Measurements from ENCODE around the gene RREB1. TPM values are rescaled to one million over a fixed set of nuclear protein-coding genes. Genes with fewer than 3 reads are reported as not detected.

The RREB1 gene
- total RNA-seq, 1 experiment from 2014 or later = 53.5 TPM

DNA sequence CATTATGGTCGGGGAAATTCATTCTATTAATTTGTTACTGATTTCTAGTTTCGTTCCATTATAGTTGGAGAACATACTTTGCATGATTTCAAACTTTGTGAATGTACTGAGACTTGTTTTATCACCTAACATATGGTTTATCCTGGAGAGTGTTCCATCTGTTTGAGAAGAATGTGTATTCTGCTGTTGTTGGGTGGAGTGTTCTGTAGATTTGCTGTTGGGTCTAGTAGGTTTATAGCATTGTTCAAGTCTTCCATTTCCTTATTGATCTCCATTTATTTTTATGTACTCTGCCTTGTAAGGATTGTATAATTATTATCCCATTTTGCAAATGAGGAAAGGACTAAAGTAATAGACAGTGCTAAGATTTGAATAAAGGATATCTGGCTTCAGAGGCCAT, 85.4 kb downstream of the RREB1 start:
- Mint-ChIP-seq H3K36me3 (ENCODE audit: insufficient read depth, unreplicated experiment) (peaks cover 81% of the 10 kb centered on the region), H3K27ac (ENCODE audit: low read depth, unreplicated experiment) (no peak overlapping the region), H3K27me3 (ENCODE audit: insufficient read depth, unreplicated experiment) (no peaks in the 10 kb centered on the region), H3K9me3 (ENCODE audit: unreplicated experiment) (no peaks in the 10 kb centered on the region), H3K4me3 (ENCODE audit: unreplicated experiment) (no peak overlapping the region), H3K4me1 (ENCODE audit: insufficient read depth, unreplicated experiment) (no peaks in the 10 kb centered on the region)
- TF ChIP-seq, protein P1, sequence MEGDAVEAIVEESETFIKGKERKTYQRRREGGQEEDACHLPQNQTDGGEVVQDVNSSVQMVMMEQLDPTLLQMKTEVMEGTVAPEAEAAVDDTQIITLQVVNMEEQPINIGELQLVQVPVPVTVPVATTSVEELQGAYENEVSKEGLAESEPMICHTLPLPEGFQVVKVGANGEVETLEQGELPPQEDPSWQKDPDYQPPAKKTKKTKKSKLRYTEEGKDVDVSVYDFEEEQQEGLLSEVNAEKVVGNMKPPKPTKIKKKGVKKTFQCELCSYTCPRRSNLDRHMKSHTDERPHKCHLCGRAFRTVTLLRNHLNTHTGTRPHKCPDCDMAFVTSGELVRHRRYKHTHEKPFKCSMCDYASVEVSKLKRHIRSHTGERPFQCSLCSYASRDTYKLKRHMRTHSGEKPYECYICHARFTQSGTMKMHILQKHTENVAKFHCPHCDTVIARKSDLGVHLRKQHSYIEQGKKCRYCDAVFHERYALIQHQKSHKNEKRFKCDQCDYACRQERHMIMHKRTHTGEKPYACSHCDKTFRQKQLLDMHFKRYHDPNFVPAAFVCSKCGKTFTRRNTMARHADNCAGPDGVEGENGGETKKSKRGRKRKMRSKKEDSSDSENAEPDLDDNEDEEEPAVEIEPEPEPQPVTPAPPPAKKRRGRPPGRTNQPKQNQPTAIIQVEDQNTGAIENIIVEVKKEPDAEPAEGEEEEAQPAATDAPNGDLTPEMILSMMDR (IDR thresholded peaks at IDR 0.05; ENCODE audit: unreplicated experiment) = no peak
- no TSS peak for BruUV-seq (replicated peaks)
- no peak for DNase-seq (ENCODE audit: unreplicated experiment)
- intact Hi-C loops (cut with micrococcal nuclease) = no loop called here
- CTCF ChIA-PET = no interaction called here
- POLR2A ChIA-PET = interaction anchor here (0.8 kb wide), 1 partner anchor 53 kb away, joined by 3 read pairs; no protein-coding TSS in a partner anchor

DNA sequence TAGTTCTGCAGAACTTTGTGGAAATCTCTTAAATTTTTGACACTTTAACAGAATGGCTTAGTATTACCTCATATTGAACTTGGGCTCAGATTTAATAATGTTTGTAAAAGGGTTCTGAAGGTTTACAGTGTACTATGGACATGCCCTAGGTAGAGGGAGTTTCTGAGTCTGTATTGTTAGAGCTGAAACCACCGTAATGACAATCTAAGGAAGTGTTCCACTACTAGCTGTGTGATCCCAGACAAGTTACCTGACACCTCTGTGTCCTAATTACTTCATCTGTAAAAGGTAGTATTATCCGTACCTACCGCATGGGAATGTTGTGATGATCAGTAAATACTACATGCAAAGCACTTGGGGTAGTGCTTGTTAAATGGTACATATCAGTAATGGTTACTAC, 86.9 kb downstream of the RREB1 start:
- Mint-ChIP-seq H3K4me1 (ENCODE audit: insufficient read depth, unreplicated experiment) (no peaks in the 10 kb centered on the region), H3K4me3 (ENCODE audit: unreplicated experiment) (no peak overlapping the region), H3K27ac (ENCODE audit: low read depth, unreplicated experiment) (no peak overlapping the region), H3K36me3 (ENCODE audit: insufficient read depth, unreplicated experiment) (peaks cover 77% of the 10 kb centered on the region), H3K9me3 (ENCODE audit: unreplicated experiment) (no peaks in the 10 kb centered on the region), H3K27me3 (ENCODE audit: insufficient read depth, unreplicated experiment) (no peaks in the 10 kb centered on the region)
- POLR2A ChIA-PET = no interaction called here
- intact Hi-C loops (cut with micrococcal nuclease) = no loop called here
- BruUV-seq (replicated peaks) = no TSS peak
- CTCF ChIA-PET = no interaction called here
- DNase-seq (ENCODE audit: unreplicated experiment) = no peak
- TF ChIP-seq, protein P1 (IDR thresholded peaks at IDR 0.05; ENCODE audit: unreplicated experiment) = no peak

DNA sequence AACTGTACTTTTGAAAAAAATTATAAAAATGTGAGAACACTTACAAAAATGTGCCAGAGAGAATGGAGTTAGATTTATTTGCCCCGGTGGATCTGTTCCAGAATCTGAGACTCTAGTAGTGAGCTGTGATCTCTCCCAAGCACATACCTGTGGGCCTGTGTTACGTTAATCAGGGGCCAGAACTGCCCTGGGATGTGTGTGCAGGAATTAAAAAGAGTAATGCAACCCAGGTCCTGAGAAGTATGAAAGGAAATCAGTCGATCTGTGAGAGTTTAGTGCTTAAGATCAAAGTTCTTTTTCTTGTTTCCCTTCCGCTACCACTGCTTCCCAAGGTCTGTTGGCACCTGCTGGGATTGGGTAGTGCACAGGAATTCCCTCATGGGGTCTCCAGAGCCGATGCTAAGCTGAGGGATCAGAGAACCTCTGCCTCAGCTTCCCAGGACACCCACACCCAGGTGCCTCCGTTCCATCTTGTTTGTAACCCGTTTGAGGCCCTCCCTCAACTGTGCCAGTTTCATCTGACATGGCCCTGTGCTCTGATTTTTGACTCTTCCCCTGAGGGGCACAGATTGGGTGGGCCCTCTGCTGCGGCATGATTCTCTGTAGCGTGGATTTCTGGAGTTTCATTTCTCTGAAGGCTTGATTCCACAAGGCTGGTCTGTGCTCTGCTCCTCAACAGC, 87.7 kb downstream of the RREB1 start:
- intact Hi-C loops (cut with micrococcal nuclease) = no loop called here
- no TSS peak for BruUV-seq (replicated peaks)
- H3K27me3 Mint-ChIP-seq (ENCODE audit: insufficient read depth, unreplicated experiment) = no peaks in the 10 kb centered on the region
- no peaks in the 10 kb centered on the region for H3K9me3 Mint-ChIP-seq (ENCODE audit: unreplicated experiment)
- no peak overlapping the region for H3K4me3 Mint-ChIP-seq (ENCODE audit: unreplicated experiment)
- ChIA-PET CTCF (interaction anchor here (0.7 to 1.0 kb wide), 3 partner anchors 32 to 471 kb away, joined by 3 to 6 read pairs (median 5); no protein-coding TSS in a partner anchor), POLR2A (no interaction called here)
- H3K27ac Mint-ChIP-seq (ENCODE audit: low read depth, unreplicated experiment) = no peak overlapping the region
- peaks cover 77% of the 10 kb centered on the region for H3K36me3 Mint-ChIP-seq (ENCODE audit: insufficient read depth, unreplicated experiment)
- no peak for DNase-seq (ENCODE audit: unreplicated experiment)
- TF ChIP-seq, protein P1 (IDR thresholded peaks at IDR 0.05; ENCODE audit: unreplicated experiment) = no peak
- no peaks in the 10 kb centered on the region for H3K4me1 Mint-ChIP-seq (ENCODE audit: insufficient read depth, unreplicated experiment)

DNA sequence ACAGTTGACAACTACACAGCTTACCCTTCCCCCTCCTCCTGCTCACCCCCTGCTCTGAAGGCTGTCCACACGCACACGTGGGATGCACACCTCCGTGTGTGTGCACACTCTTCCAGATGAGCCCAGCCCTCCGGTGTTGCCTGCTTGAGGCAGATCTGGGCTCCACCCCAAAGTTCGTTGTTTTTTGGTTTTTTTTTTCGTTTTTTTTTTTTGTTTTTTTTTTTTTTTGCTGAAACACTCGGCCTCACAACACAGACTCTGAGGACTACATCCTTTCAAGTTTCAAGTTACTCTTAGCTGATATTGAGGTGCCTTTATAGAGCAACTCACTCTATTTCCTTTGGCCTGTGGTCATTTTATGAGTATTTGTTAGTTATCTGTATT, 88.2 kb downstream of the RREB1 start:
- peaks cover 73% of the 10 kb centered on the region for H3K36me3 Mint-ChIP-seq (ENCODE audit: insufficient read depth, unreplicated experiment)
- H3K27ac Mint-ChIP-seq (ENCODE audit: low read depth, unreplicated experiment) = no peak overlapping the region
- ChIA-PET POLR2A (interaction anchor here (1.2 kb wide), 1 partner anchor 468 kb away, joined by 3 read pairs; no protein-coding TSS in a partner anchor), CTCF (interaction anchor here (0.7 to 1.0 kb wide), 3 partner anchors 32 to 472 kb away, joined by 3 to 6 read pairs (median 5); no protein-coding TSS in a partner anchor)
- no peaks in the 10 kb centered on the region for H3K27me3 Mint-ChIP-seq (ENCODE audit: insufficient read depth, unreplicated experiment)
- TF ChIP-seq, protein P1 (IDR thresholded peaks at IDR 0.05; ENCODE audit: unreplicated experiment) = no peak
- H3K4me1 Mint-ChIP-seq (ENCODE audit: insufficient read depth, unreplicated experiment) = no peaks in the 10 kb centered on the region
- intact Hi-C loops (cut with micrococcal nuclease) = no loop called here
- DNase-seq (ENCODE audit: unreplicated experiment) = no peak
- no peaks in the 10 kb centered on the region for H3K9me3 Mint-ChIP-seq (ENCODE audit: unreplicated experiment)
- no peak overlapping the region for H3K4me3 Mint-ChIP-seq (ENCODE audit: unreplicated experiment)
- BruUV-seq (replicated peaks) = no TSS peak
